Measurements from ENCODE around the gene FAM20C.
A peak's percentile ranks its signal among the peaks of the same experiment; 100 is the strongest.

Gene FAM20C

GRCh38 chr7:270351-270983 lies 78.1 kb downstream of the FAM20C start:
- Histone ChIP-seq H3K4me1 (ENCODE audit: control insufficient read depth, insufficient read depth, low read depth, low read length) (peaks cover 2% of the 10 kb centered on the region), H2AFZ (ENCODE audit: low read depth, low read length) (no peak overlapping the region)
- DNase-seq: no peak

GRCh38 chr7:271266-272107 lies 79.1 kb downstream of the FAM20C start:
- no peak overlapping the region for H2AFZ ChIP-seq (ENCODE audit: low read depth, low read length)
- no peak overlapping the region for H3K4ac ChIP-seq (ENCODE audit: low read depth in 1 of 2, low read length in 2 of 2)
- H3K27me3 ChIP-seq (ENCODE audit: control insufficient read depth in 1 of 2, insufficient read depth in 1 of 2, low read length in 2 of 2): peaks cover 8 to 24% of the 10 kb centered on the region in 2 experiments
- no peak overlapping the region for H3K4me3 ChIP-seq (ENCODE audit: insufficient read depth in 1 of 2, low read depth in 1 of 2, low read length in 2 of 2)
- no peak overlapping the region for H4K8ac ChIP-seq (ENCODE audit: low read length)
- no peak overlapping the region for H3K18ac ChIP-seq (ENCODE audit: low read depth in 1 of 2, low read length in 2 of 2)
- peaks cover 2% of the 10 kb centered on the region for H3K4me1 ChIP-seq (ENCODE audit: control insufficient read depth, insufficient read depth, low read depth, low read length)
- no peak overlapping the region for H3K27ac ChIP-seq (ENCODE audit: low read length, poor library complexity, severe bottlenecking)
- no peak overlapping the region for H2BK5ac ChIP-seq (ENCODE audit: low read depth, low read length, poor library complexity, severe bottlenecking)
- peak overlapping the region; percentile 35 for H4K91ac ChIP-seq (ENCODE audit: low read length)
- H3K9ac ChIP-seq (ENCODE audit: low read length): no peak overlapping the region
- H2AK5ac ChIP-seq (ENCODE audit: low read length, severe bottlenecking): no peak overlapping the region
- H2BK120ac ChIP-seq (ENCODE audit: low read depth, low read length): no peak overlapping the region
- no peak for DNase-seq
- H2BK15ac ChIP-seq (ENCODE audit: low read depth, poor library complexity, severe bottlenecking): no peak overlapping the region
- no peak overlapping the region for H3K4me2 ChIP-seq (ENCODE audit: low read length, poor library complexity, severe bottlenecking)
- no peak overlapping the region for H3K14ac ChIP-seq (ENCODE audit: low read length in 2 of 2)
- no peak overlapping the region for H2BK12ac ChIP-seq (ENCODE audit: low read length in 2 of 2)
- H3K9me3 ChIP-seq (ENCODE audit: control insufficient read depth, low read length): peaks cover 14% of the 10 kb centered on the region
- no peaks in the 10 kb centered on the region for H3K79me1 ChIP-seq (replicated peaks; ENCODE audit: low read length, poor library complexity, severe bottlenecking)
- 92% methylated on average over 13 of the region's 14 CpGs for WGBS
- H3K23ac ChIP-seq (ENCODE audit: low read length in 2 of 2): no peak overlapping the region
- no peaks in the 10 kb centered on the region for H3K36me3 ChIP-seq (ENCODE audit: control insufficient read depth in 1 of 2, insufficient read depth in 2 of 2, low read depth in 1 of 2, low read length in 2 of 2)

More at GRCh38 chr7:270351-270983, 78.1 kb downstream of the FAM20C start:
- no peak overlapping the region for H3K27ac ChIP-seq (ENCODE audit: low read length, poor library complexity, severe bottlenecking)
- H2BK15ac ChIP-seq (ENCODE audit: low read depth, poor library complexity, severe bottlenecking): no peak overlapping the region
- peaks cover 4 to 23% of the 10 kb centered on the region in 2 experiments for H3K27me3 ChIP-seq (ENCODE audit: control insufficient read depth in 1 of 2, insufficient read depth in 1 of 2, low read length in 2 of 2)
- no peak overlapping the region for H4K91ac ChIP-seq (ENCODE audit: low read length)
- H3K23ac ChIP-seq (ENCODE audit: low read length in 2 of 2): no peak overlapping the region
- H2BK12ac ChIP-seq (ENCODE audit: low read length in 2 of 2): no peak overlapping the region
- H3K79me1 ChIP-seq (replicated peaks; ENCODE audit: low read length, poor library complexity, severe bottlenecking): no peaks in the 10 kb centered on the region
- no peak overlapping the region for H3K9ac ChIP-seq (ENCODE audit: low read length)
- no peak overlapping the region for H3K4me2 ChIP-seq (ENCODE audit: low read length, poor library complexity, severe bottlenecking)
- peaks cover 11% of the 10 kb centered on the region for H3K9me3 ChIP-seq (ENCODE audit: control insufficient read depth, low read length)
- no peak overlapping the region for H3K4ac ChIP-seq (ENCODE audit: low read depth in 1 of 2, low read length in 2 of 2)
- no peaks in the 10 kb centered on the region for H3K36me3 ChIP-seq (ENCODE audit: control insufficient read depth in 1 of 2, insufficient read depth in 2 of 2, low read depth in 1 of 2, low read length in 2 of 2)
- 80% methylated on average over 10 of the region's 11 CpGs for WGBS
- H2BK120ac ChIP-seq (ENCODE audit: low read depth, low read length): no peak overlapping the region
- H2BK5ac ChIP-seq (ENCODE audit: low read depth, low read length, poor library complexity, severe bottlenecking): no peak overlapping the region
- H3K4me3 ChIP-seq (ENCODE audit: insufficient read depth in 1 of 2, low read depth in 1 of 2, low read length in 2 of 2): no peak overlapping the region
- H2AK5ac ChIP-seq (ENCODE audit: low read length, severe bottlenecking): no peak overlapping the region
- H3K14ac ChIP-seq (ENCODE audit: low read length in 2 of 2): no peak overlapping the region
- H4K8ac ChIP-seq (ENCODE audit: low read length): no peak overlapping the region
- H3K18ac ChIP-seq (ENCODE audit: low read depth in 1 of 2, low read length in 2 of 2): no peak overlapping the region

- H2AK5ac ChIP-seq (ENCODE audit: low read length, severe bottlenecking): no peak overlapping the region
- H3K4me1 ChIP-seq (ENCODE audit: control insufficient read depth, insufficient read depth, low read depth, low read length): peaks cover 2% of the 10 kb centered on the region
- H2BK15ac ChIP-seq (ENCODE audit: low read depth, poor library complexity, severe bottlenecking): no peak overlapping the region
- no peak overlapping the region for H3K18ac ChIP-seq (ENCODE audit: low read depth in 1 of 2, low read length in 2 of 2)
- H2BK12ac ChIP-seq (ENCODE audit: low read length in 2 of 2): no peak overlapping the region
- peaks cover 20% of the 10 kb centered on the region for H3K9me3 ChIP-seq (ENCODE audit: control insufficient read depth, low read length)
- H3K14ac ChIP-seq (ENCODE audit: low read length in 2 of 2): no peak overlapping the region
- peaks cover 8 to 21% of the 10 kb centered on the region in 2 experiments for H3K27me3 ChIP-seq (ENCODE audit: control insufficient read depth in 1 of 2, insufficient read depth in 1 of 2, low read length in 2 of 2)
- no peak overlapping the region for H4K8ac ChIP-seq (ENCODE audit: low read length)
- H3K4me2 ChIP-seq (ENCODE audit: low read length, poor library complexity, severe bottlenecking): no peak overlapping the region
- H3K23ac ChIP-seq (ENCODE audit: low read length in 2 of 2): no peak overlapping the region
- H3K4me3 ChIP-seq (ENCODE audit: insufficient read depth in 1 of 2, low read depth in 1 of 2, low read length in 2 of 2): no peak overlapping the region
- H3K27ac ChIP-seq (ENCODE audit: low read length, poor library complexity, severe bottlenecking): no peak overlapping the region
- peak overlapping the region; percentile 35 for H4K91ac ChIP-seq (ENCODE audit: low read length)
- no peak overlapping the region for H2BK120ac ChIP-seq (ENCODE audit: low read depth, low read length)
- H3K36me3 ChIP-seq (ENCODE audit: control insufficient read depth in 1 of 2, insufficient read depth in 2 of 2, low read depth in 1 of 2, low read length in 2 of 2): no peaks in the 10 kb centered on the region
- no peak overlapping the region for H2BK5ac ChIP-seq (ENCODE audit: low read depth, low read length, poor library complexity, severe bottlenecking)
- no peak overlapping the region for H2AFZ ChIP-seq (ENCODE audit: low read depth, low read length)
- no peak overlapping the region for H3K4ac ChIP-seq (ENCODE audit: low read depth in 1 of 2, low read length in 2 of 2)
- no peaks in the 10 kb centered on the region for H3K79me1 ChIP-seq (replicated peaks; ENCODE audit: low read length, poor library complexity, severe bottlenecking)
- no peak overlapping the region for H3K9ac ChIP-seq (ENCODE audit: low read length)
- DNase-seq: no peak
- WGBS: 88% methylated on average over 16 of the region's 18 CpGs
Measured at GRCh38 chr7:272108-272615, 79.8 kb downstream of the FAM20C start.

DNA sequence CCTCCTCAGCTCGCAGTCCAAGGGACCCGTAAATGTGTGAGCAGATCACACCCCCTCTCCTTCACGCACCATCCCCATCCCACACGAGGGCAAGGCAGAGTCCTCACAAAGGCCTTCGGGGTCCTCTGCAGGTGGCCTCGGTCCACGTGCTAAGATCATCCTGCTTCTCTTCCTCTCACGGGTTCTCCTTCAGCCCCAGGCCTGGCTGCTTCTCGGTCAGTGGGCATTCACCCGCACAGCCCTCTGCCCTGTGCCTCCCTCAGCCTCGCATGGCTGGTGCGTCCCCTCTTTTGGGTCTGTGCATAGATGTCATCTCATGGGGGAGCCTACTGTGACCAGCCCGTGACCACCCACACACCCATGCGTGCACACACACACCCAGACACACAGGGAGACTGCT lies 80.3 kb downstream of the FAM20C start:
- H3K27ac ChIP-seq (ENCODE audit: low read length, poor library complexity, severe bottlenecking): no peak overlapping the region
- WGBS: 79% methylated on average over 14 of the region's 14 CpGs
- no peak overlapping the region for H2BK15ac ChIP-seq (ENCODE audit: low read depth, poor library complexity, severe bottlenecking)
- no peak overlapping the region for H2AFZ ChIP-seq (ENCODE audit: low read depth, low read length)
- H2BK120ac ChIP-seq (ENCODE audit: low read depth, low read length): no peak overlapping the region
- no peak overlapping the region for H3K4ac ChIP-seq (ENCODE audit: low read depth in 1 of 2, low read length in 2 of 2)
- H3K9ac ChIP-seq (ENCODE audit: low read length): no peak overlapping the region
- no peaks in the 10 kb centered on the region for H3K36me3 ChIP-seq (ENCODE audit: control insufficient read depth in 1 of 2, insufficient read depth in 2 of 2, low read depth in 1 of 2, low read length in 2 of 2)
- H3K18ac ChIP-seq (ENCODE audit: low read depth in 1 of 2, low read length in 2 of 2): no peak overlapping the region
- H3K23ac ChIP-seq (ENCODE audit: low read length in 2 of 2): no peak overlapping the region
- no peak for DNase-seq
- H3K4me1 ChIP-seq (ENCODE audit: control insufficient read depth, insufficient read depth, low read depth, low read length): peaks cover 2% of the 10 kb centered on the region
- H2AK5ac ChIP-seq (ENCODE audit: low read length, severe bottlenecking): no peak overlapping the region
- no peak overlapping the region for H3K4me2 ChIP-seq (ENCODE audit: low read length, poor library complexity, severe bottlenecking)
- no peak overlapping the region for H3K4me3 ChIP-seq (ENCODE audit: insufficient read depth in 1 of 2, low read depth in 1 of 2, low read length in 2 of 2)
- H3K27me3 ChIP-seq (ENCODE audit: control insufficient read depth in 1 of 2, insufficient read depth in 1 of 2, low read length in 2 of 2): peaks cover 8 to 17% of the 10 kb centered on the region in 2 experiments
- no peaks in the 10 kb centered on the region for H3K79me1 ChIP-seq (replicated peaks; ENCODE audit: low read length, poor library complexity, severe bottlenecking)
- H4K8ac ChIP-seq (ENCODE audit: low read length): no peak overlapping the region
- H2BK12ac ChIP-seq (ENCODE audit: low read length in 2 of 2): no peak overlapping the region
- H3K14ac ChIP-seq (ENCODE audit: low read length in 2 of 2): no peak overlapping the region
- no peak overlapping the region for H4K91ac ChIP-seq (ENCODE audit: low read length)
- peaks cover 24% of the 10 kb centered on the region for H3K9me3 ChIP-seq (ENCODE audit: control insufficient read depth, low read length)
- no peak overlapping the region for H2BK5ac ChIP-seq (ENCODE audit: low read depth, low read length, poor library complexity, severe bottlenecking)
